HepG2 (cell line): ENCODE measurements around the gene TMEM107. TPM values are rescaled to one million over a fixed set of nuclear protein-coding genes. Genes with fewer than 3 reads are reported as not detected.
A peak's percentile ranks its signal among the peaks of the same experiment; 100 is the strongest.

Source experiments
- ASH2L ChIP-seq: fragments of 300-600, 200-600 bp; sonication (generic); IDR thresholded peaks from 2 replicates; pipeline ENCODE4 v1.7.0; 2017; ENCODE audit warnings: low read depth, mild to moderate bottlenecking, moderate library complexity, mixed read lengths, low read length; ENCODE audit not compliant: insufficient read length
- GLI4 ChIP-seq: sonication (generic); formaldehyde crosslinking; IDR thresholded peaks from 2 replicates; pipeline ENCODE4 v1.5.1; 2020; ENCODE audit warnings: missing genetic modification reagents, mild to moderate bottlenecking, moderate library complexity, borderline replicate concordance
- JDP2 ChIP-seq: sonication (generic); formaldehyde crosslinking; IDR thresholded peaks from 2 replicates; pipeline ENCODE4 v1.8.1; 2022; ENCODE audit warnings: missing genetic modification reagents, borderline replicate concordance
- JUND ChIP-seq: sonication (generic); formaldehyde crosslinking; IDR thresholded peaks from 2 replicates; pipeline ENCODE4 v1.8.0; 2022; ENCODE audit warnings: mild to moderate bottlenecking, missing genetic modification reagents
- KDM5A ChIP-seq: fragments of 200-600 bp; sonication (generic); IDR thresholded peaks from 2 replicates; pipeline ENCODE4 v1.7.0; 2018; ENCODE audit warnings: antibody characterized with exemption, mild to moderate bottlenecking, low read length, borderline replicate concordance
- NFIB ChIP-seq: sonication (generic); formaldehyde crosslinking; IDR thresholded peaks from 2 replicates; pipeline ENCODE4 v1.9.0; 2021; ENCODE audit warnings: missing genetic modification reagents, mild to moderate bottlenecking, borderline replicate concordance
- NPAS2 ChIP-seq: sonication (generic); formaldehyde crosslinking; IDR thresholded peaks from 2 replicates; pipeline ENCODE4 v1.8.0; 2022; ENCODE audit warnings: mild to moderate bottlenecking, missing genetic modification reagents, borderline replicate concordance
- SALL1 ChIP-seq: sonication (generic); formaldehyde crosslinking; IDR thresholded peaks from 2 replicates; pipeline ENCODE4 v1.8.0; 2022; ENCODE audit warnings: mild to moderate bottlenecking, missing genetic modification reagents
- SIX4 ChIP-seq: sonication (generic); formaldehyde crosslinking; IDR thresholded peaks from 2 replicates; pipeline ENCODE4 v1.4.0; 2020; ENCODE audit warnings: missing genetic modification reagents
- ZBTB43 ChIP-seq: sonication (generic); formaldehyde crosslinking; conservative IDR thresholded peaks from 2 replicates; pipeline ENCODE4 v1.4.0; 2020; ENCODE audit warnings: missing genetic modification reagents
- ZFAT ChIP-seq: sonication (generic); formaldehyde crosslinking; conservative IDR thresholded peaks from 2 replicates; pipeline ENCODE4 v1.8.1; 2023; ENCODE audit warnings: missing genetic modification reagents, inconsistent platforms
- ZFX ChIP-seq: sonication (generic); formaldehyde crosslinking; IDR thresholded peaks from 2 replicates; pipeline ENCODE4 v1.4.0; 2020; ENCODE audit warnings: mild to moderate bottlenecking, low read depth, missing genetic modification reagents, moderate library complexity
- ZNF296 ChIP-seq: sonication (generic); formaldehyde crosslinking; conservative IDR thresholded peaks from 2 replicates; pipeline ENCODE4 v1.5.0; 2020; ENCODE audit warnings: mild to moderate bottlenecking, missing genetic modification reagents
- ZNF337 ChIP-seq: sonication (generic); formaldehyde crosslinking; IDR thresholded peaks from 2 replicates; pipeline ENCODE4 v1.5.1; 2020; ENCODE audit warnings: missing genetic modification reagents, low read depth, mild to moderate bottlenecking, borderline replicate concordance
- ZNF414 ChIP-seq: sonication (generic); formaldehyde crosslinking; IDR thresholded peaks from 2 replicates; pipeline ENCODE4 v1.5.0; 2020; ENCODE audit warnings: missing genetic modification reagents
- ZNF614 ChIP-seq: IDR thresholded peaks from 2 replicates; pipeline ENCODE4 v1.6.1; 2018; ENCODE audit warnings: missing biosample characterization, missing genetic modification reagents, inconsistent platforms, borderline replicate concordance
- ZNF674 ChIP-seq: sonication (generic); formaldehyde crosslinking; IDR thresholded peaks from 2 replicates; pipeline ENCODE4 v1.5.0; 2020; ENCODE audit warnings: low read depth, mild to moderate bottlenecking, missing genetic modification reagents
- ZNF7 ChIP-seq: IDR thresholded peaks from 2 replicates; pipeline ENCODE4 v1.6.1; 2016; ENCODE audit warnings: missing biosample characterization, missing genetic modification reagents
- ZNF773 ChIP-seq: sonication (generic); formaldehyde crosslinking; IDR thresholded peaks from 2 replicates; pipeline ENCODE4 v1.4.0; 2020; ENCODE audit warnings: missing genetic modification reagents, borderline replicate concordance
- polyA plus RNA-seq, 8 experiments: library from polyadenylated mRNA; depleted of rRNA in 3 of 8; stranded (reverse) in 7 of 8; unstranded in 1 of 8; fragments of >200 nt; fragmentation: Illumina TruSeq in 4 of 8; extraction: Trizol in 4 of 8; gene quantifications; 2 replicates each; pipeline versions ENCODE4 v1.2.1 to v1.2.3, GENCODE V29; 2011 to 2016; ENCODE audit warnings: low read depth in 4 of 8, missing spikeins in 1 of 8, mixed read lengths in 1 of 8; ENCODE audit not compliant: insufficient read depth in 1 of 8
- total RNA-seq, 5 experiments: library from RNA; depleted of rRNA; stranded (reverse); fragments of >200 nt; fragmentation: Illumina TruSeq; extraction: Trizol; gene quantifications; 2 replicates each; pipeline ENCODE4 v1.2.3, GENCODE V29; 2016; ENCODE audit warnings: low read depth in 1 of 5
- TF ChIP-seq, protein P1 (sequence below): sonication (generic); formaldehyde crosslinking; IDR thresholded peaks from 2 replicates; pipeline ENCODE4 v1.8.1; 2023; ENCODE audit warnings: mild to moderate bottlenecking, missing genetic modification reagents
- TF ChIP-seq, protein P2 (sequence below): sonication (generic); formaldehyde crosslinking; IDR thresholded peaks from 2 replicates; pipeline ENCODE4 v1.4.0; 2020; ENCODE audit warnings: missing genetic modification reagents, low read depth, mild to moderate bottlenecking, borderline replicate concordance

TMEM107 gene
- total and polyA plus RNA-seq, 2 of the 13 experiments (the other 11 are each of a cell fraction or from before 2014, with no cell fraction given): 7.2 to 15.3 TPM

GRCh38 chr17:8162233-8162996 lies 13.8 kb downstream of the TMEM107 start, which contains the start of gene VAMP2 (continued):
- TF ChIP-seq JDP2 (CRISPR knock-in tag) (no peak), KDM5A (peak; percentile 32; the same call in 1 of the 2 replicates), ZNF296 (no peak), ZFAT (CRISPR knock-in tag) (no peak), NPAS2 (CRISPR knock-in tag) (no peak), NFIB (CRISPR knock-in tag) (no peak), ZNF7 (CRISPR knock-in tag) (no peak), SIX4 (CRISPR knock-in tag) (no peak), JUND (CRISPR knock-in tag) (no peak), SALL1 (CRISPR knock-in tag) (0 out of 2 replicates have a peak, but pooled peaks have one; percentile 17), ZNF337 (no peak), ASH2L (peak; percentile 52), ZNF674 (no peak), ZNF614 (no peak), ZBTB43 (CRISPR knock-in tag) (peak; percentile 34; the same call in 1 of the 2 replicates), ZNF773 (CRISPR knock-in tag) (peak; percentile 43; the same call in 1 of the 2 replicates), ZFX (CRISPR knock-in tag) (peak; percentile 77), ZNF414 (CRISPR knock-in tag) (no peak), GLI4 (CRISPR knock-in tag) (0 out of 2 replicates have a peak, but pooled peaks have one; percentile 35)
- TF ChIP-seq, protein P1, sequence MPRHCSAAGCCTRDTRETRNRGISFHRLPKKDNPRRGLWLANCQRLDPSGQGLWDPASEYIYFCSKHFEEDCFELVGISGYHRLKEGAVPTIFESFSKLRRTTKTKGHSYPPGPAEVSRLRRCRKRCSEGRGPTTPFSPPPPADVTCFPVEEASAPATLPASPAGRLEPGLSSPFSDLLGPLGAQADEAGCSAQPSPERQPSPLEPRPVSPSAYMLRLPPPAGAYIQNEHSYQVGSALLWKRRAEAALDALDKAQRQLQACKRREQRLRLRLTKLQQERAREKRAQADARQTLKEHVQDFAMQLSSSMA (CRISPR knock-in tag): 0 out of 2 replicates have a peak, but pooled peaks have one; percentile 64
- TF ChIP-seq, protein P2, sequence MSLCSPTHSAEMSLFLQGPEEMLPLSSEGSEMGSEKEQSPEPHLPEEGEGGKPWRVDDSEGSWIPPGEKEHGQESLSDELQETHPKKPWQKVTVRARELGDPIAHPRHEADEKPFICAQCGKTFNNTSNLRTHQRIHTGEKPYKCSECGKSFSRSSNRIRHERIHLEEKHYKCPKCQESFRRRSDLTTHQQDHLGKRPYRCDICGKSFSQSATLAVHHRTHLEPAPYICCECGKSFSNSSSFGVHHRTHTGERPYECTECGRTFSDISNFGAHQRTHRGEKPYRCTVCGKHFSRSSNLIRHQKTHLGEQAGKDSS (CRISPR knock-in tag): 0 out of 2 replicates have a peak, but pooled peaks have one; percentile 23
